Non-pigmented ciliary epithelial cell (primary cell): ENCODE results near the gene TMEM203.

Experiments used
- DNase-seq: peaks from one replicate; pipeline ENCODE4 v3.0.0-alpha.2; 2010; ENCODE audit warnings: low read depth

Gene TMEM203

GRCh38 chr9:137181680-137182079 is 23.8 kb downstream of the TMEM203 start:
- no peak for DNase-seq

- DNase-seq = no peak
These were observed 25.0 kb downstream of the TMEM203 start for GRCh38 chr9:137180491-137180890.

DNA sequence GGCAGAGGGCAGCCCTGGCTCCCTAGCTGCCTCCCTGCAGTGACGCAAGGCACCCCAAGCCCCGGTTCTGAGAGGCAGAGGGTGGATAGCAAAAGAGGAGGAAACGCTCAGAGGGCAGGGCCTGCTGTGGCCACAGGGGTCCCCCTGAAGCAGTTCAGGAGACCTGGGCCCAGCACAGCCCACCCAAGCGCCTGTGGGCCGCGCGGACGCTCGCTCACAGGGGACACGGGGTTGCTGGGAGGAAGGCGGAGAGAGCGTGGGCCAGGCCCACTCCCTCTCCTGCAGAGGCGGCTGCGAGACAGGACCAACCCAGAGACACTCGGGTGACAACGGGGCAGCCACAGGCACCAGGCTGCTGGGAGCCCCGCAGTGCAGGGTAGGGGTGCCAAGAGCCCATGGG is 25.7 kb downstream of the TMEM203 start:
- DNase-seq = no peak

DNA sequence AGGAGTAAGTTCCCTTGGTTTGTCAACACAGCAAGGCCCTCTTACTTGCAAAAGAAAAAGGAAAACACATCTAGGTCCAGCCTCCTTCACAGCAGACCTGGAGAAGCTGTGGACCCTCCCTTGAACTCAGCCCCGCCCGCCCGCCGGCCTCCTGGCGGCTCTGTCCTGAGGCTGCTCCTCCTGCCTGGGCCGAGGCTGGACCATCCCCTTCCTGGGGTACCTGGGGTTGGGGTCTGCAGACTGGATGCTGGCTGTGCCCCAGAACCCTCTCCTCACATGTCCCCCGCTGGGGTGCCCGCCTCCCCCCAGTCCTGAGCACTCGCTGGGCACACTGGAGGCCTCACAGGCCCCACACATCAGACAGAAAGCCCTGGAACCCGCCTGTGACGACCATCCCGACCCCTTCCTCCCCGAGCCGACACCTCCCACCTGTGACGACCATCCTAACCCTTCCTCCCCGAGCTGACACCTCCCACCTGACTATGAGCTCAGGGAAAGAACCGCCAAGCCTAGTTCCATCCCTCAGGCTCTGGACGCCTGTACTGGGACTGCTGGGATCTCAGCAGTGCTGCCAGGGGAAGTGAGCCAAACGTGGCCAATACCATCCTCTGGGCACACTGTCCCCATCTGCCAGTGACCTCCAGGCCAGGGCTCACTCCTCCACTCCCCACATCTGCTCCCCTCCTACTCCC is 26.4 kb downstream of the TMEM203 start:
- no peak for DNase-seq

DNA sequence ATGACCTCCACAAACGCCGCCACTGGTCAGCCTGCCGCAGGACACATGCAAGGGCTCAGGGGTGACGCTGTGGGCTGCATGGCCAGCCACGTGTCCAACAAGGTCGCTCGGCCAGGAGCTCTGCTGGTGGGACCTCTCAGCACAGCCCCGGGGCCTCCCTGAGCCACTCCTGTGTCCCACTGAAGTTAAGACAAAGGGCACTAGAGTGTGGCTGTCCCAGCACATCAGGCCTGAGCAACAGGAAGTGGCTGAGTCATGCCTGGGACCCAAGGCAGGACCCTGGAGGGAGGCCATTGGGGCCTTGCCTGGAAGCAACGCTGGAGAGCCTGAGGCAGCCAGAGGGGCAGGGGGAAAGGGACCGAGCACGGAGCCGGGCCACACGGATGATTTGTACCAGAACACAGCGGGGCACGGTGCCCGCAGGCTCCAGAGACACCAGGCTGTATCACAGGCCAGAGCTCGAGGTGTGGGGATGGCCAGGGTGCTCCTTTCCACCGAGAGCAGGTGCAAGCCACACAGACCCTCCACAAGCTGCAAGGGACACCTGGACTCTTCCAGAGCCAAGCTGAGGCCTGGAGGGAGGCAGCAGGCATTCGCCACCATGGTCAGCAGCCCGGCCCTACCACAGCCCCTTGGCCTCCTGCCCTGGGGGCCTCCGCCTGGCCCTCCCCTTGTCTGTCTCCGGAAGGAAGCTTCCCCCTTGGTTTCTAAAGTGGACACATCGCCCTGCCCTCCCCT is 27.1 kb downstream of the TMEM203 start:
- DNase-seq = no peak

DNA sequence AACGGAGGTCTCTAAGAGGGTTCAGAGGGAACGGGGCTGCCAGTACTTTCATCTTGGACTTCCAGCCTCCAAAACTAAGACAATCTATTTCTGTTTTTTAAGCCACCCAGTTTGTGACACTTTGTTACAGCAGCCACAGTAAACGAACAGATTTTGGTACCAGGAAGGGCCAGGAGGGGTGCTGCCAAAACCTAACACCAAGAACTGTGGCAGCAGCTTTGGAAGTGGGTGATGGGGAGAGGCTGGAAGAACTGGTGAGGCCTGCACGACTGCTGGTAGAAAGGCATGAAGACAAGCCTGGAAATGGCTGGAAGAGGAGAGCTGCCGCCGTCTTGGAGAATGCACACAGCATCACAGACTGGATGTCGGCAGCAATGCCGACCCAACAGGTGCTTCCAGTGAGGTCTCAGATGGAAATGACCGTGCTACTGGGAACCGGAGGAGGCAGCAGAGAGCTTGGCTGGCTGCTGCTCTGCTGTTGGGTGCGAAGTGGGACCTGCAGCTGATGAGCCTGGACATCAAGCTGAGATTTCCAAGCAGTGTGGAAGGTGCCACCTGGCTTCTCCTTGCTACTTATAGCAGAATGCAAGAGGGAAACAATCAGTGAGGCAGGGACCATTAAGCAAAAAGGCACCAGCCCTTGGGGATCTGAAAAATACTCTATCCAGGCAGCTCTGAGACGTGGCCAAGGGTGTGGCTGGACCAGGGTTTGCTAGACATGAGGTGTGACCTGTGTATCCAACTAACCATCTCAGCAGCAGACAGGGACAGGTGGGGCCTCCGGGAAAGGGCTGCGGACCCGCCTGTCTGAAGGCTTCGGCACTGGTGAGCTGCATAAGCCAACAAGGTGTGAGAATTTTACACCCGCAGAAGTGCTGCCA is 28.9 kb downstream of the TMEM203 start:
- DNase-seq = no peak

GRCh38 chr9:137175345-137175961 is 30.0 kb downstream of the TMEM203 start:
- no peak for DNase-seq

DNA sequence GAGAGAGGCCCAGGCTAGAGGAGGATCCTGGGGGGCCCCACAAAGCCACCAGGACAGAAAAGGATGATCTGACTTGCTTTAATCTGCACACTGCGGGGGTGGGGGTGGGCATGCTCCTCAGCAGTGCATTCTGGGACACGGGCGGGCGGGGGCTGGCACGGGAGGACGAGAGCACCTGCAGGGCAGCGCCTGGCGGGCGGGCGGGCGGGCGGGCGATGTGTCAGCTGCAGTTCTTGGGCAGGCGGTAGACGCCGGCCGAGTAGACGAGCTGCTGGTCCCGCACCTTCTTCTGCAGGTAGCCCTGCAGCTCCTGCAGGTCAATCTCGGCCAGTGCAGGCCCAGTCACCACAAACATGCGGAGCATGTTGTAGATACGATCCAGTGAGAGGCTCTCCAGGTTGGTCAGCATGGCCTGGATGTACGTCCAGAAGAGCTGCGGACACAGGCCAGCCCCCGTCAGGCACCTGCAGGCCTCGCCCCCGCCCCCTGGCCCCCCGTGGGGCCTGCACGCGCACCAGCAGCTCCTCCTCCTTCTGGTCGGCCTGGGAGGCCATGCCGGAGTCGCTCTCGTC is 30.6 kb downstream of the TMEM203 start:
- no peak for DNase-seq

- DNase-seq = no peak
These were observed 31.4 kb downstream of the TMEM203 start for GRCh38 chr9:137173796-137174664.

- no peak for DNase-seq
These were observed 32.3 kb downstream of the TMEM203 start for GRCh38 chr9:137172901-137173795.

- no peak for DNase-seq
These were observed 34.1 kb downstream of the TMEM203 start for GRCh38 chr9:137171149-137171900.

DNA sequence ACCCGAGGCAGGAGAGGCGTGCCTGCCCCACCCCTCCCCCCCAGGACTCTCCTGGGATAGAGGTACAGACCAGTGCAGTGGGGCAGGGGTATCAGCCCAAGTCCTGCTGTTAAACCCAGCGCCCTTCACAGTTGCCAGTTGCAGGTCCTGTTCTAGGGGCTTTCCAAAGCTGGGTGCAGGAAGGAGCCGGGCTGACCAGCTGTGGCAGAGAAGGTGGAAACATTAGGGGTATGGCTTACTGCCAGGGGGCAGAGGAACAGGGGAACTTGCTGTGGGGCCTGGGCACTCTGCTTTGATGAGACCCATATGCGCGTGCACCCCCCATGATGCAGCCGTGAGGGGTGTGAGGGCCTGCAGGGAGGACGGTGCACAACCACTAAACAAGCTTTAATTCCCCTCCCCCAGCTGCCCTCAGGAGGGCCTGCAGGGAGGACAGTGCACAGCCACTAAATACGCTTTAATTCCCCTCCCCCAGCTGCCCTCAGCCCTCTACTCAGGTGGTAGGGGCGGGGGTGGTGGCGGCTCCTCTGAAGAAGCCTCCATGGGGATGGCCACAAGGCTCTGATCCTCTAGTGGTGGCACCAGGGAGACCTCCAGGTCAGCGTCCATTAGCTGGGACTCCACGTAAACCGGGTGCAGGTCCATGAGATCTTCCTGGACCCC is 34.8 kb downstream of the TMEM203 start:
- no peak for DNase-seq

GRCh38 chr9:137169896-137170358 is 35.5 kb downstream of the TMEM203 start, which contains the start of gene LRRC26:
TSS of gene LRRC26 (minus strand) at chr9:137170051. CDS start at chr9:137169943, 108 bp downstream.
- no peak for DNase-seq

GRCh38 chr9:137168904-137169856 is 36.3 kb downstream of the TMEM203 start:
- DNase-seq = no peak

DNA sequence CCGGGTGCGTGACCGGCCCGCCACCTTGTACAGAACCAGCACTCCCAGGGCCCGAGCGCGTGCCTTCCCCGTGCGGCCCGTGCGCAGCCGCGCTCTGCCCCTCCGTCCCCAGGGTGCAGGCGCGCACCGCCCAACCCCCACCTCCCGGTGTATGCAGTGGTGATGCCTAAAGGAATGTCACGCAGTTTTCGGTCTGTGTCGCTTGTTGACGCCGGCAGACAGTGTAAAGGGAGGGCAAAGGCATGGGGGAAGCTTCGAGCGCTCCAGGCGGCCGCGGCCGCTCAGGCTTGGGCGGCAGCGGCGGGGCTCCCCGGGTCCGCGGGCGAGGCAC is 36.9 kb downstream of the TMEM203 start:
- no peak for DNase-seq

GRCh38 chr9:137167747-137168572 is 37.5 kb downstream of the TMEM203 start:
- no peak for DNase-seq
